NCI-H345 (cell line): Measurements from ENCODE around the gene SSTR3.

Experiments used
- DNase-seq: peaks from one replicate; lab custom pipeline; 2025; lab: John Stamatoyannopoulos, UW

Gene SSTR3

GRCh38 chr22:37196539-37197450, 15.5 kb downstream of the SSTR3 start:
- no peak for DNase-seq

GRCh38 chr22:37195921-37196320, 16.4 kb downstream of the SSTR3 start:
- DNase-seq = no peak

- DNase-seq = no peak
Measured at GRCh38 chr22:37194750-37195149, 17.5 kb downstream of the SSTR3 start.

- DNase-seq = no peak
Measured at GRCh38 chr22:37193629-37194191, 18.6 kb downstream of the SSTR3 start.

GRCh38 chr22:37192741-37193140, 19.5 kb downstream of the SSTR3 start:
- DNase-seq = no peak

GRCh38 chr22:37192204-37192603, 20.1 kb downstream of the SSTR3 start:
- DNase-seq = no peak

- DNase-seq = no peak
Measured at GRCh38 chr22:37190262-37190780, 22.0 kb downstream of the SSTR3 start.

- no peak for DNase-seq
Measured at GRCh38 chr22:37188901-37189466, 23.3 kb downstream of the SSTR3 start.

- no peak for DNase-seq
Measured at GRCh38 chr22:37187891-37188761, 24.2 kb downstream of the SSTR3 start, which contains the start of gene C1QTNF6. TSS of gene C1QTNF6 (minus strand) at chr22:37188247. CDS start at chr22:37188213, 34 bp downstream.

- DNase-seq = no peak
Measured at GRCh38 chr22:37187552-37187890, 24.8 kb downstream of the SSTR3 start.

GRCh38 chr22:37186997-37187522, 25.2 kb downstream of the SSTR3 start:
- DNase-seq = no peak

- DNase-seq = no peak
Measured at GRCh38 chr22:37186228-37186996, 25.9 kb downstream of the SSTR3 start.

- DNase-seq = no peak
Measured at GRCh38 chr22:37185646-37186227, 26.5 kb downstream of the SSTR3 start.

- no peak for DNase-seq
Measured at GRCh38 chr22:37184816-37185541, 27.3 kb downstream of the SSTR3 start.

GRCh38 chr22:37184380-37184755, 27.9 kb downstream of the SSTR3 start:
- no peak for DNase-seq

GRCh38 chr22:37183432-37184379, 28.6 kb downstream of the SSTR3 start:
- no peak for DNase-seq

GRCh38 chr22:37182949-37183245, 29.4 kb downstream of the SSTR3 start:
- DNase-seq = no peak

GRCh38 chr22:37182101-37182948, 30.0 kb downstream of the SSTR3 start:
- DNase-seq = no peak
